ENCODE measurements around the gene DPP10.

Gene DPP10

DNA sequence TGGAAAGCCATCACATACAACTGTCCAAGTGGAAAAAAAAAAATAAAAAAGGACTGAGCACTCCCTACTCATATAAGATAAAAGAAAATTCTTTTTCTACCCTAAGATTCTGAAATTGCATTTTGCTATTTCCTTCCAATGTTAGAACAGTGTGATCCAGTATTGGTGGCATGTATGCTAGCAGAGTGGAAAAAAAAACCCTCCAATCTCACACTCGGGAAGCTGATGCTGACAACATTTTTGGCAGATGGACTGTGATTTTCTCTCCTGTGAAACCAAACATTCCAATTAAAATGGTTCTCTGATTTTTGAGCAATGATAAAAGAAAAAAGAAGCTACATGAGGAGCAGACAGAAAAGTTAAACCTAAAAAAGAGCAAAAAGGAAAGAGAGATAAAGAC lies 419.8 kb downstream of the DPP10 start:
- DNase-seq (ENCODE audit: low read depth), result no peak
- no peak overlapping the region for H3K4me3 ChIP-seq (ENCODE audit: low read length)
- TF ChIP-seq, protein P1, sequence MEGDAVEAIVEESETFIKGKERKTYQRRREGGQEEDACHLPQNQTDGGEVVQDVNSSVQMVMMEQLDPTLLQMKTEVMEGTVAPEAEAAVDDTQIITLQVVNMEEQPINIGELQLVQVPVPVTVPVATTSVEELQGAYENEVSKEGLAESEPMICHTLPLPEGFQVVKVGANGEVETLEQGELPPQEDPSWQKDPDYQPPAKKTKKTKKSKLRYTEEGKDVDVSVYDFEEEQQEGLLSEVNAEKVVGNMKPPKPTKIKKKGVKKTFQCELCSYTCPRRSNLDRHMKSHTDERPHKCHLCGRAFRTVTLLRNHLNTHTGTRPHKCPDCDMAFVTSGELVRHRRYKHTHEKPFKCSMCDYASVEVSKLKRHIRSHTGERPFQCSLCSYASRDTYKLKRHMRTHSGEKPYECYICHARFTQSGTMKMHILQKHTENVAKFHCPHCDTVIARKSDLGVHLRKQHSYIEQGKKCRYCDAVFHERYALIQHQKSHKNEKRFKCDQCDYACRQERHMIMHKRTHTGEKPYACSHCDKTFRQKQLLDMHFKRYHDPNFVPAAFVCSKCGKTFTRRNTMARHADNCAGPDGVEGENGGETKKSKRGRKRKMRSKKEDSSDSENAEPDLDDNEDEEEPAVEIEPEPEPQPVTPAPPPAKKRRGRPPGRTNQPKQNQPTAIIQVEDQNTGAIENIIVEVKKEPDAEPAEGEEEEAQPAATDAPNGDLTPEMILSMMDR (conservative IDR thresholded peaks at IDR 0.05; ENCODE audit: low read length), result no peak

DNA sequence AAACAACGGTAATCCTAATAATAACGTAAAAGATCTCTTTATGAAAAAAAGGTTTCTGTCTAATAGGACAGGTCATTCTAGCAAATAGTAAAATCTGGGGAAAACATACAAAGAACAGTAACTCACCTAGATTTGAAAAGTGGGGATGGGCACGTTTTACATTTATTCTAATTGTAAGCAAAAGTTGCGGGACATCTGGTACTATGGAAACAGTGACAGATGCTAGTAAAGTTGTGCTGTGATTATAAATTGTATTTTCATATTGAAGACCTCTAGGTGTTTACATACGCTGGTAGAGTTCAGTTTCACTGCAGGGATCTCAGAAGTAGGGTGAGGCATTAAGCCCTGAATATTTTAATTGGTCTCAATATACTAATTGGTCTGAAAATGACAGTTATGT lies 422.5 kb downstream of the DPP10 start:
- DNase-seq (ENCODE audit: low read depth), result no peak
- H3K4me3 ChIP-seq (ENCODE audit: low read length), result no peak overlapping the region
- TF ChIP-seq, protein P1 (conservative IDR thresholded peaks at IDR 0.05; ENCODE audit: low read length), result no peak

DNA sequence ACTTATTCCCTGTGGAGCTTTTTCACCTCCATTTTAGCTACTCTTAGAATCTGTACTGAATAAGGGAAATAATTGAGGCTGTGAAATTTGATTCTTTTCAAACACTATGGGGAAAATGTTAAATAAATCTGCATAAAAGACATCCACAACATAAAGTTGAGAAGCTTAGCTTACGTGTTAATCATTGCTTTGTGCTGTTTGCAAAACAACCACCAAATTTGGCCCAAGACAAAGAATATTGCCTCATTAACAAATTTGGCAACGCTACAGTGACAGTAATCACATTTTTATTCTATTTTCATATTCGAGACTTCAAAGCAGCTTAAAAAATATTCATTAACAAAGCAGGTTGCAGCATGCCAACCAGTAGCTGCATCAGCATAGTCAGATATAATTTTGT lies 437.6 kb downstream of the DPP10 start:
- H3K4me3 ChIP-seq (ENCODE audit: low read length), result no peak overlapping the region
- TF ChIP-seq, protein P1 (conservative IDR thresholded peaks at IDR 0.05; ENCODE audit: low read length), result no peak
- no peak for DNase-seq (ENCODE audit: low read depth)

DNA sequence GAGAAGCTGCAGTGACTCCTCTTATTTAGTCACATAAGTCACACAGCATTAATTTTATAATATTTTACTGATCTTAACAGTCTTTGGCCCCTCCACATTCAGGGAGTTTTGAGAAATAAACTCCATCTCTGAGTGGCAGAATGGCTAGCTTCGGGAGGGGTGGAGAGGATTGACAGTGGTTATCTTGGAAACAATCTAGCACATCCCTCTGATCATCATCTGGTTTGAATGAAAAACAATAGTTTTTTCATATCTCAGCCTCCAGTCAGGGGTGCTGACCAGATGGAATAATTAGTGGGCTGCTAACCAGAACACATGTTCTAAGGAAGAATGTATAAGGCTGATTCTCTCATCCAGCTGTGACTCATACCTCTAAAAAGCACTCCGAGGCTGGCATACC lies 477.5 kb downstream of the DPP10 start:
- TF ChIP-seq, protein P1 (conservative IDR thresholded peaks at IDR 0.05; ENCODE audit: low read length), result no peak
- DNase-seq (ENCODE audit: low read depth), result no peak
- no peak overlapping the region for H3K4me3 ChIP-seq (ENCODE audit: low read length)

DNA sequence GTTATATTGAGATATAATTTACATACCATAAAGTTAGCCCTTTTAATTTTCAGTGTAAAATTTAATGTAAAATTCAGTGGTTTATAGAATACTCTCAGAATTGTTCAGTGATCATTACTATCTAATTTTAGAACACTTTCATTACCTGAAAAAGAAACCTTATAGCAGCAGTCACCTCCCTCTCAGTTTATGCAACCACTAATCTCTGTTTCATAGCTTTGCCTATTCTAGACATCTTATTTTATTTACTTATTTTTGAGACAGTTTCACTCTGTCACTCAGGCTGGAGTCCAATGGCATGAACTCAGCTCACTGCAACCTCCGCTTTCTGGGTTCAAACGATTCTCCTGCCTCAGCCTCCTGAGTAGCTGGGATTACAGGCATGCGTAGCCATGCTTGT lies 479.6 kb downstream of the DPP10 start:
- no peak for DNase-seq (ENCODE audit: low read depth)
- H3K4me3 ChIP-seq (ENCODE audit: low read length), result no peak overlapping the region
- TF ChIP-seq, protein P1 (conservative IDR thresholded peaks at IDR 0.05; ENCODE audit: low read length), result no peak

DNA sequence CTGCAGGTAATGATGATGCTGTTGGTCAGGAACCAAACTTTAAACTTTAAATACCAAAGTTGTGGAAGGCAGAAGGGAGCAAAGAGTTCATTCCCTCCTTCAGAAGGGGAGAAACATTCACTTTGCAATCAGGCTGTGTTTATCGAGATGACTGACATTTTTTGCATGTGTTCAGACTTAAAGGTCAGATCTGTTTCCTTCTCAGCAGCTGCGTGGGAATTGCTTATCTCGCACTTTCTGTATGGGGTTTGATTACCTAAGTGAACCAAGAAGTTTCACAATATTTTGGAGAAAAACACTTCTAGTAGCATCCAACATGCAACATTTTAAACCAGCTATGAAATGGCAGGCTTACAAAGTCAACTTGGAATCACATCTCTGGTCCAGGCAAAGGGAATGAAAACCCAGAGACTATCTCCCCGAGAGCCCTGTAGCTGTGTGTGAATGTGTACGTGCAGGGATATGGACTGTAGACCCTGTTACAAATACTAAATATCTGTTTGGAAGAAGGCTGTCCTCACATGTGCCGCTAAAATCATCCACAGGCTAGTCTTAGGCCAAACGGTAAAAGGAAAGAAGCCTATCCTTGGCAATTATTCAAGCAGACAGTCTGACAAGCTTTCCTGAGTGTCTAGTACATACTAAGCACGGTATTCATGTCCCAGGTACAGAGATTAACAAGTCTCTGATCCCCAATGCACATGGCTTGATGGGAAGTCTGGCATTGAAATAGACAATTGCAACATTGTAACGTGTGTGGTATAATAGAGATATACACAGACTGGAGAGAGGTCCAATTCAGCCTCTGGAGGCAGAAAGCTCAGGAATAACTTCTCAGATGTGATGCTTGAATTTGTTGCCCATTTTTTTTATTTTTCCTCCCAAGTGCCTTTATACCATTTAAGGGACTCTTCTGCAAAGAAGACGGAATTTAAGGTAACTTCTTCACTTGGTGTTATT lies 483.1 kb downstream of the DPP10 start:
- no peak for DNase-seq (ENCODE audit: low read depth)
- TF ChIP-seq, protein P1 (conservative IDR thresholded peaks at IDR 0.05; ENCODE audit: low read length), result no peak
- no peak overlapping the region for H3K4me3 ChIP-seq (ENCODE audit: low read length)

DNA sequence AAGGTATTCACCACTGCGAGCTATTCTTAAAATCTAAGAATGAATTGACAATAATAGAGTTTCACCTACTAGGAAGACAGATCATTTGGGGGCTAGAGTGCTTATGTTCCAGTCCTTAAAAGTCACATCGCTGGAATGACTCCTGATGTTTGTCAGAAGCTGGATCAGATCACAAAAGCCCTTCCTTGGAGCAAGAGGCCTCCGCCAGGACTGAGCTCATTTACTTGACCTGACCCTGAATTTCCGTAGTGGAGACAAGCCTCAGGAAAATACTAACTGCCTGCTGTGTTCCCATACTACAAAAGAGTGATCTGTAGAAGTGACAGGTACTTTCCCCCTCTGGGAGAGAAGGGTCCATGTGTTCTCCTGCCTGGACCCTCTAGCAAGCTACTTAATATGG lies 483.9 kb downstream of the DPP10 start:
- TF ChIP-seq, protein P1 (conservative IDR thresholded peaks at IDR 0.05; ENCODE audit: low read length), result no peak
- no peak overlapping the region for H3K4me3 ChIP-seq (ENCODE audit: low read length)
- no peak for DNase-seq (ENCODE audit: low read depth)
